Body of pancreas (tissue), 4 donors: ENCODE measurements around the gene TRPM6.

Experiments
- CTCF ChIP-seq, 7 experiments: fragments of 450-650 bp in 4 of 7; fragments of 200-600 bp in 3 of 7; sonication (generic) in 3 of 7; IDR thresholded peaks; one replicate each; pipeline ENCODE4 v1.5.1; 2016 to 2019; ENCODE audit warnings: antibody characterized with exemption in 7 of 7
- POLR2A ChIP-seq, 3 donors: fragments of 450-650 bp; IDR thresholded peaks; one replicate each; pipeline ENCODE4 v1.6.1; 2016; ENCODE audit warnings: antibody characterized with exemption in 3 of 3, mild to moderate bottlenecking in 2 of 3

- TF ChIP-seq POLR2A (IDR thresholded peaks at IDR 0.05), result no peak
- TF ChIP-seq CTCF (IDR thresholded peaks at IDR 0.05), result no peak
Measured at GRCh38 chr9:74803376-74804017, 84.2 kb downstream of the TRPM6 start.
